ENCODE results near the gene SPATA6L. TPM values are rescaled to one million over a fixed set of nuclear protein-coding genes. Genes with fewer than 3 reads are reported as not detected.

Gene SPATA6L
- total and polyA plus RNA-seq, 11 donors = 0.14 to 2.1 (median 0.55) TPM; not detected in 1

- Histone ChIP-seq H3K27me3 (no peaks in the 10 kb centered on the region), H3K27ac (no peak overlapping the region), H3K9me3 (no peaks in the 10 kb centered on the region), H3K36me3 (peaks cover 0 to 15% (median 8%) of the 10 kb centered on the region in 9 donors), H3K4me1 (no peaks in the 10 kb centered on the region), H3K4me3 (no peak overlapping the region)
- ATAC-seq (no peak), DNase-seq (no peak)
- TF ChIP-seq POLR2A (IDR thresholded peaks at IDR 0.05) (no peak), CTCF (IDR thresholded peaks at IDR 0.05) (no peak)
- intact Hi-C loops (cut with DNase I) = no loop called here
- WGBS, 4 donors = 76 to 90% (median 78%) methylated on average over 4 of the region's 4 CpGs
Observed at GRCh38 chr9:4573176-4573575, 93.1 kb downstream of the SPATA6L start.

- H3K4me1 ChIP-seq = no peaks in the 10 kb centered on the region
- DNase-seq (no peak), ATAC-seq (no peak)
- intact Hi-C loops (cut with DNase I) = no loop called here
- no peak for TF ChIP-seq POLR2A (IDR thresholded peaks at IDR 0.05)
- TF ChIP-seq CTCF (IDR thresholded peaks at IDR 0.05) = no peak
- H3K9me3 ChIP-seq = no peaks in the 10 kb centered on the region
- H3K4me3 ChIP-seq = no peak overlapping the region
- H3K27me3 ChIP-seq = no peaks in the 10 kb centered on the region
- H3K27ac ChIP-seq = no peak overlapping the region
- WGBS, 4 donors = 64 to 67% (median 65%) methylated on average over 5 of the region's 5 CpGs
- peaks cover 0 to 13% (median 5%) of the 10 kb centered on the region in 9 donors for H3K36me3 ChIP-seq
Observed at GRCh38 chr9:4572184-4572826, 94.0 kb downstream of the SPATA6L start.

- H3K27me3 ChIP-seq = no peaks in the 10 kb centered on the region
- ATAC-seq (no peak), DNase-seq (no peak)
- H3K36me3 ChIP-seq = peaks cover 0 to 4% (median 0%) of the 10 kb centered on the region in 9 donors
- no peaks in the 10 kb centered on the region for H3K4me1 ChIP-seq
- TF ChIP-seq POLR2A (IDR thresholded peaks at IDR 0.05) (no peak), CTCF (IDR thresholded peaks at IDR 0.05) (no peak)
- H3K4me3 ChIP-seq = no peak overlapping the region
- intact Hi-C loops (cut with DNase I) = no loop called here
- peak overlapping the region in 1 of 12 donors; percentile 20 for H3K27ac ChIP-seq
- no peaks in the 10 kb centered on the region for H3K9me3 ChIP-seq
Observed at GRCh38 chr9:4569101-4569500, 97.2 kb downstream of the SPATA6L start.

- no peak overlapping the region for H3K4me3 ChIP-seq
- H3K27ac ChIP-seq = no peak overlapping the region
- H3K36me3 ChIP-seq = peaks cover 0 to 2% (median 0%) of the 10 kb centered on the region in 9 donors
- no peaks in the 10 kb centered on the region for H3K4me1 ChIP-seq
- 78 to 82% (median 81%) methylated on average over 8 of the region's 8 CpGs for WGBS, 4 donors
- intact Hi-C loops (cut with DNase I) = no loop called here
- ATAC-seq (no peak), DNase-seq (no peak)
- H3K27me3 ChIP-seq = no peaks in the 10 kb centered on the region
- H3K9me3 ChIP-seq = no peaks in the 10 kb centered on the region
- TF ChIP-seq CTCF (IDR thresholded peaks at IDR 0.05) (no peak), POLR2A (IDR thresholded peaks at IDR 0.05) (no peak)
Observed at GRCh38 chr9:4567601-4568000, 98.7 kb downstream of the SPATA6L start.
